Fibroblast of lung (primary cell): Measurements from ENCODE around the gene CRAMP1. TPM values are rescaled to one million over a fixed set of nuclear protein-coding genes. Genes with fewer than 3 reads are reported as not detected.

Experiments
- DNase-seq, 2 donors: peaks; one replicate each; pipeline versions ENCODE4 v3.0.0 to v3.0.0-alpha.2; 2010; ENCODE audit warnings: low read depth in 2 of 2
- H2AFZ ChIP-seq: 2 replicates; pipeline ENCODE4 v1.5.1; 2012; ENCODE audit warnings: low read length, control low read depth, inconsistent platforms
- H3K27ac ChIP-seq: 2 replicates; pipeline ENCODE4 v1.5.1; 2011; ENCODE audit warnings: low read length, control low read depth; ENCODE audit not compliant: insufficient read depth
- H3K27me3 ChIP-seq: 2 replicates; pipeline ENCODE4 v1.5.1; 2011; ENCODE audit warnings: mild to moderate bottlenecking, low read length; ENCODE audit not compliant: control insufficient read depth, insufficient read depth
- H3K36me3 ChIP-seq: 2 replicates; pipeline ENCODE4 v1.5.1; 2011; ENCODE audit warnings: low read length; ENCODE audit not compliant: control insufficient read depth, insufficient read depth
- H3K4me1 ChIP-seq: 2 replicates; pipeline ENCODE4 v1.5.1; 2011; ENCODE audit warnings: low read length; ENCODE audit not compliant: control insufficient read depth, insufficient read depth; ENCODE audit errors: extremely low read depth
- H3K4me2 ChIP-seq: 2 replicates; pipeline ENCODE4 v1.5.1; 2011; ENCODE audit warnings: low read length, control low read depth; ENCODE audit not compliant: insufficient read depth; ENCODE audit errors: extremely low read depth
- H3K4me3 ChIP-seq, 4 experiments: fragments of 200-600 bp in 1 of 4; sonication (generic) in 1 of 4; replicated peaks in 1 of 4; 2 replicates each; pipeline ENCODE4 v1.5.1; 2011 to 2016; ENCODE audit warnings: low read length in 4 of 4, low read depth in 3 of 4, mild to moderate bottlenecking in 3 of 4, control low read depth in 2 of 4, inconsistent platforms in 1 of 4, mixed read lengths in 1 of 4; ENCODE audit not compliant: insufficient read depth in 1 of 4; ENCODE audit errors: control extremely low read depth in 1 of 4
- H3K79me2 ChIP-seq: 2 replicates; pipeline ENCODE4 v1.5.1; 2012; ENCODE audit warnings: mild to moderate bottlenecking, low read length, inconsistent platforms; ENCODE audit not compliant: control insufficient read depth, insufficient read depth
- H3K9ac ChIP-seq: 2 replicates; pipeline ENCODE4 v1.5.1; 2011; ENCODE audit warnings: mild to moderate bottlenecking, low read length, control low read depth; ENCODE audit not compliant: insufficient read depth
- H3K9me3 ChIP-seq: 2 replicates; pipeline ENCODE4 v1.5.1; 2012; ENCODE audit warnings: low read depth, low read length; ENCODE audit not compliant: control insufficient read depth, insufficient read depth
- H4K20me1 ChIP-seq: 2 replicates; pipeline ENCODE4 v1.5.1; 2011; ENCODE audit warnings: low read length; ENCODE audit not compliant: control insufficient read depth, insufficient read depth; ENCODE audit errors: extremely low read depth
- EZH2 ChIP-seq: IDR thresholded peaks from 2 replicates; pipeline ENCODE4 v1.5.1; 2012; ENCODE audit warnings: low read length, control low read depth, mild to moderate bottlenecking; ENCODE audit errors: missing control alignments
- polyA plus RNA-seq, 2 donors: library from polyadenylated mRNA; depleted of rRNA in 1 of 2; stranded (reverse) in 1 of 2; unstranded in 1 of 2; fragments of >200 nt; gene quantifications; 2 replicates each; pipeline ENCODE4 v1.2.1, GENCODE V29; 2011 to 2012; ENCODE audit warnings: missing spikeins in 1 of 2
- total RNA-seq: library from RNA; depleted of rRNA; stranded (reverse); fragments of >200 nt; gene quantifications from 2 replicates; pipeline ENCODE4 v1.2.1, GENCODE V29; 2014
- TF ChIP-seq, protein P1 (sequence below), 2 donors: IDR thresholded peaks in 1 of 2; conservative IDR thresholded peaks in 1 of 2; 1 replicate in 1 of 2; 2 replicates in 1 of 2; pipeline ENCODE4 v1.5.1; 2011 to 2012; ENCODE audit warnings: low read length in 2 of 2, control low read depth in 1 of 2, inconsistent platforms in 1 of 2, low read depth in 1 of 2, mild to moderate bottlenecking in 1 of 2

Gene CRAMP1
- total and polyA plus RNA-seq, 2 donors (not counting 1 experiment from before 2014, with no cell fraction given), result 6.2 to 7.8 TPM

DNA sequence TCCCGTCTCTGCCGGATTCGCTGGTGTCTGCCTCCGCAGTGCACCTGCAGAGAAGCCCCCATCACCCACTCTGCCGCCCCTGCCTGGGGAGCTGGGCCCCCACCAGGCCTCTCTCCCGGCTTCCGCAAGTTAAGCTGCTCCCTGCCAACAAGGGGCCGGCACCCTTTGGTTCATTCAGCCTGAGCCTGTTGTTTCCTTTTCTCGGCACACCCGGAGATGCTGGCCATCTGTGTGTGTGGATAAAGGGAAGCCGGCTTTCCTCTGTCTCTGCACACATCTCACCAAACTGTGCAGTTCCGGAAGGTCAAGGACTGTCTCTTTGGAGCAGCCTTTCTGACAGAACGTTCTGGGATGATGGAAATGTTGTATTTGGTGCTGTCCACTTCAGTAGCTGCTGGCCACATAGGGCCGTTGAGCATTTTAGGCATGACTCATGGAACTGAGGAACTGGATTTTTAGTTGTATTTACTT is 100.7 kb downstream of the CRAMP1 start:
- no peak overlapping the region for H3K9ac ChIP-seq
- TF ChIP-seq, protein P1, sequence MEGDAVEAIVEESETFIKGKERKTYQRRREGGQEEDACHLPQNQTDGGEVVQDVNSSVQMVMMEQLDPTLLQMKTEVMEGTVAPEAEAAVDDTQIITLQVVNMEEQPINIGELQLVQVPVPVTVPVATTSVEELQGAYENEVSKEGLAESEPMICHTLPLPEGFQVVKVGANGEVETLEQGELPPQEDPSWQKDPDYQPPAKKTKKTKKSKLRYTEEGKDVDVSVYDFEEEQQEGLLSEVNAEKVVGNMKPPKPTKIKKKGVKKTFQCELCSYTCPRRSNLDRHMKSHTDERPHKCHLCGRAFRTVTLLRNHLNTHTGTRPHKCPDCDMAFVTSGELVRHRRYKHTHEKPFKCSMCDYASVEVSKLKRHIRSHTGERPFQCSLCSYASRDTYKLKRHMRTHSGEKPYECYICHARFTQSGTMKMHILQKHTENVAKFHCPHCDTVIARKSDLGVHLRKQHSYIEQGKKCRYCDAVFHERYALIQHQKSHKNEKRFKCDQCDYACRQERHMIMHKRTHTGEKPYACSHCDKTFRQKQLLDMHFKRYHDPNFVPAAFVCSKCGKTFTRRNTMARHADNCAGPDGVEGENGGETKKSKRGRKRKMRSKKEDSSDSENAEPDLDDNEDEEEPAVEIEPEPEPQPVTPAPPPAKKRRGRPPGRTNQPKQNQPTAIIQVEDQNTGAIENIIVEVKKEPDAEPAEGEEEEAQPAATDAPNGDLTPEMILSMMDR (conservative IDR thresholded peaks at IDR 0.05 in 1 of 2, IDR thresholded peaks at IDR 0.05 in 1 of 2; ENCODE audit: low read depth in 1 of 2, low read length in 2 of 2), result no peak
- TF ChIP-seq EZH2, result no peak
- DNase-seq, result peak; percentile 30 to 66

DNA sequence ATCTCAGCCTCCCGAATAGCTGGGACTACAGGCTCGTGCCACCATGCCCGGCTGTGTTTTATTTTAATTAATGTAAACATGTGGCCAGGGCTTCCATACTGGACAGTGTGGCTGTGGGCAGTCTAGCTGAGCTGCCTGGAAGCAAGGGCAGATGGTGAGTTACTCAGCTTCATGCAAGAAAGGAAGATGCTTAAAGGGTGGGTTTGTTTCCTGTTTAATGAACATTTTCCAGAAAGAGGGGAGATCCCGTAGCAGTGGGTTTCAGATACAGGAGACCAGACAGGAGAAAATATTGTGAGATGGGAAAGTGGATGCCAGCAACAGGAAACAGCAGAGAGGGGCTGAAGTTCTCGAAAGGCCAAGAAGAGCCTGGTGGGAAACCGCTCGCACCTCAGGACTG is 101.2 kb downstream of the CRAMP1 start:
- Histone ChIP-seq H3K36me3 (no peaks in the 10 kb centered on the region), H4K20me1 (no peaks in the 10 kb centered on the region), H3K27ac (no peak overlapping the region), H3K9ac (no peak overlapping the region), H2AFZ (no peak overlapping the region), H3K4me1 (peaks cover 6% of the 10 kb centered on the region), H3K79me2 (peaks cover 78% of the 10 kb centered on the region), H3K4me3 (no peak overlapping the region), H3K9me3 (no peaks in the 10 kb centered on the region), H3K4me2 (peak overlapping the region; percentile 25), H3K27me3 (no peaks in the 10 kb centered on the region)
- TF ChIP-seq, protein P1 (conservative IDR thresholded peaks at IDR 0.05 in 1 of 2, IDR thresholded peaks at IDR 0.05 in 1 of 2; ENCODE audit: low read depth in 1 of 2, low read length in 2 of 2), result no peak
- TF ChIP-seq EZH2, result no peak
- DNase-seq, result no peak

More for the DNA sequence above, 100.7 kb downstream of the CRAMP1 start:
- Histone ChIP-seq H3K4me3 (no peak overlapping the region), H3K4me1 (peaks cover 8% of the 10 kb centered on the region), H3K27ac (no peak overlapping the region), H3K27me3 (no peaks in the 10 kb centered on the region), H3K36me3 (no peaks in the 10 kb centered on the region), H4K20me1 (no peaks in the 10 kb centered on the region), H3K9me3 (no peaks in the 10 kb centered on the region), H2AFZ (no peak overlapping the region), H3K79me2 (peaks cover 81% of the 10 kb centered on the region), H3K4me2 (no peak overlapping the region)

DNA sequence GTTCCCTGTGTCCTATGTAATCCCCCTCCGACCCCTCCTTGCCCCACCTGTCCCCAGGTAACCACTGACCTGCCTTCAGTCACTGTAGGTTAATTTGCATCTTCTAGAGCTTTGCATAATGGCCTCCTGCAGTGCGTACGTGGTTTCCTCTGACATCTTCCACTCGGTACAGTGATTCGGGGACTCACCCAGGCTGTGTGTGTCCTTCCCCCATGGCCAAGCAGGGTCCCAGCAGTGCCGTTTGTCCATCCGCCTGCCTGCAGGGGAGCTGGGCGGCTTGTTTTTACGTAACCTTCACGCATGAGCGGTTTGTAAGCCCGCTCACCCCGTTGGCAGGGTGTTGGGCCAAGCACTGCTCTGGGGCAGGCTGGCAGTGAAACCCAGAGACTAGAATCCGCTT is 101.8 kb downstream of the CRAMP1 start:
- no peak for DNase-seq
- Histone ChIP-seq H4K20me1 (no peaks in the 10 kb centered on the region), H3K4me1 (peaks cover 6% of the 10 kb centered on the region), H3K4me3 (no peak overlapping the region), H3K4me2 (no peak overlapping the region), H3K9me3 (no peaks in the 10 kb centered on the region), H3K79me2 (peaks cover 75% of the 10 kb centered on the region), H2AFZ (no peak overlapping the region), H3K9ac (no peak overlapping the region), H3K36me3 (no peaks in the 10 kb centered on the region), H3K27ac (no peak overlapping the region), H3K27me3 (no peaks in the 10 kb centered on the region)
- TF ChIP-seq EZH2, result no peak
- TF ChIP-seq, protein P1 (conservative IDR thresholded peaks at IDR 0.05 in 1 of 2, IDR thresholded peaks at IDR 0.05 in 1 of 2; ENCODE audit: low read depth in 1 of 2, low read length in 2 of 2), result no peak
